GM18511 (cell line): ENCODE results near the gene TAF3.

Experiments
- ATAC-seq: cut with Tn5 transposase; IDR thresholded peaks from one replicate; pipeline ENCODE4 v1.9.1; 2021; ENCODE audit warnings: mild to moderate bottlenecking, moderate library complexity; ENCODE audit not compliant: unreplicated experiment

The TAF3 gene

GRCh38 chr10:7928536-7928935, 110.2 kb downstream of the TAF3 start:
- no peak for ATAC-seq

GRCh38 chr10:7932301-7933036, 114.2 kb downstream of the TAF3 start:
- no peak for ATAC-seq

- ATAC-seq, result no peak
These were observed 115.0 kb downstream of the TAF3 start for GRCh38 chr10:7933262-7933661.

- no peak for ATAC-seq
These were observed 115.5 kb downstream of the TAF3 start for GRCh38 chr10:7933757-7934156.

DNA sequence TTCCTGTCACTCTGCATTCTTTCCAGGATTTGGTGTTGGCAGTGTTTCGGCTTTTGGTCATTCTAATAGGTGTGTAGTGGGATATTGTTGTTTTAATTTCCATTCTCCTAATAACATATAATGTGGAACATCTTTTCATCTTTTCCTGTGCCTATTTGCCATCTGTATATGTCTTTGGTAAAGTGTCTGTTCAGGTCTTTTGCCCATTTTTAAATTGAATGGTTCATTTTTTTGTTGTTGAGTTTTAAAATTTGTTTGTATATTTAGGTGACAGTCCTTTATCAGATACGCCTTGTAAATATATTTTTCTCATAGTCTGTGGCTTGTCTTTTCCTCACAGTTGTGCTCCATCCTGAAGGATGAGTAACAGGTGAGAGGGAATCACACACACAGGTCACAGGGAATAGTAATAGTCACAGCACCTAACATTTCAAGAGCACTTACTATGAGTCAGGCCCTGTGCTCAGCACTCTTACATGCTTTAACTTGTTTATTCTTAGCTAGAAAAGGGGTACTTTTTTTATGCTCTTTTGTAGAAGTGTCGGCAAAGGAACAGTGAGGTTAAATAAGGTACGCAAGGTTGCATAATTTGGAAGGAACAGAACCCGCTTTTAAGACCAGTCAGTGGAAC, 119.1 kb downstream of the TAF3 start:
- ATAC-seq, result no peak

- no peak for ATAC-seq
These were observed 123.3 kb downstream of the TAF3 start for GRCh38 chr10:7941576-7941975.

- ATAC-seq, result no peak
These were observed 124.0 kb downstream of the TAF3 start for GRCh38 chr10:7942316-7942715.

DNA sequence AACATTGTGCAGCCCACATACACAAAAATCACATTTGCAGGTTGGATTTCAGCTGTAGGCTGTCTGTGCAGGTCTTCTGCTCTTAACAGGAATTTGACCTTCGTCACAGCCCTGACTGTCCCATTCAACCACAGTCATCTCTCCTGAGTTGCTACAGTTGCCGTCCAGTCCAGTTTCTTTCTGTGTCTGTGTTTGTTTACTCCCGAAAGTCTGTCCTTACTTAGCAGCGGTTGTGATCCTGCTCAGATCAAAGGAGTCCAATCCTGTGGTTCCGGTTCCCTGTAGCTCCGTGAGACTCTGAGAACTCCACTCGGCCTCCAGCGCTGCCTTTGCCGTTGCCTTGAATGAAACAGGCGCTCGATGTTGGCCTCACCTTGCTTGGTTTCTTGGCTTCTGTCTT, 124.6 kb downstream of the TAF3 start:
- ATAC-seq, result no peak

GRCh38 chr10:7944215-7944480, 125.8 kb downstream of the TAF3 start:
- ATAC-seq, result no peak

DNA sequence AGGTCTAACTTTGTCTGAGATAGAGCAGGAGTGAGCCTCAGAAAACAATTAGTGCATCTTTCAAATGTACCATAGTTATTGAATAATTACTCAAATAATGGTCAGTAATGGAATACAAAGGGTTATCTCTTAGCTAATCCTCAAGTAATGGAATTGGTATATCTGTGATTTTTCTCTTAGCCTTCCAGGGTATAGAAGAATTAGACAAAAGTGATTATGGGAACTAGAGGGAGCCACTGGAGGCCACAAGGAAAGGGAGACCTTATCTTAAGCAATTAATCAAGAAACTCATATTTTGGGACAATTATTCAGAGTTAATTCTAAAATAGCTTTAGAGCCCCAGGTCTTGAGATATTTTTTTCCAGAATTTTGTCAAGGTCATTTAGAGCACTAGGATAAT, 126.2 kb downstream of the TAF3 start:
- no peak for ATAC-seq

DNA sequence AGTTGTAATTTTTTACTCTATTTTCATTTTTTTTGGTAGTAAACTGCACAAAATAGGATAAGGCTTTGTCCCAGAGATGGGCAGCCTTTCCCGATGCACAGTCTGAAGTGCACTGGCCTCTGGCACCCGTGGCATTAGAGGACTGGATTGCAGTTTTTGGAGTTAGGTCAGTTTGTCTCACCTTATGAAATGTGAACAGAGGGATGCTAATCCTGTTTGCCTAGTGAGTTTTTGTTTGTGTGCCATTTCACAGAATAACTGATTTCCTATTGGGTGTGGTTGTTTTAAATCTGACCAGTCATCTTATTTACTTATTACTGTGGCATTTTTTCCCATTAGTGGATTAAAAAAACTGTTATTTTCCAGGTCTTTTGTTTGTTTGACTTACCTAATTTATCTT, 126.7 kb downstream of the TAF3 start:
- ATAC-seq, result no peak

- no peak for ATAC-seq
These were observed 127.3 kb downstream of the TAF3 start for GRCh38 chr10:7945469-7946187.

GRCh38 chr10:7948371-7949000, 130.2 kb downstream of the TAF3 start:
- no peak for ATAC-seq

DNA sequence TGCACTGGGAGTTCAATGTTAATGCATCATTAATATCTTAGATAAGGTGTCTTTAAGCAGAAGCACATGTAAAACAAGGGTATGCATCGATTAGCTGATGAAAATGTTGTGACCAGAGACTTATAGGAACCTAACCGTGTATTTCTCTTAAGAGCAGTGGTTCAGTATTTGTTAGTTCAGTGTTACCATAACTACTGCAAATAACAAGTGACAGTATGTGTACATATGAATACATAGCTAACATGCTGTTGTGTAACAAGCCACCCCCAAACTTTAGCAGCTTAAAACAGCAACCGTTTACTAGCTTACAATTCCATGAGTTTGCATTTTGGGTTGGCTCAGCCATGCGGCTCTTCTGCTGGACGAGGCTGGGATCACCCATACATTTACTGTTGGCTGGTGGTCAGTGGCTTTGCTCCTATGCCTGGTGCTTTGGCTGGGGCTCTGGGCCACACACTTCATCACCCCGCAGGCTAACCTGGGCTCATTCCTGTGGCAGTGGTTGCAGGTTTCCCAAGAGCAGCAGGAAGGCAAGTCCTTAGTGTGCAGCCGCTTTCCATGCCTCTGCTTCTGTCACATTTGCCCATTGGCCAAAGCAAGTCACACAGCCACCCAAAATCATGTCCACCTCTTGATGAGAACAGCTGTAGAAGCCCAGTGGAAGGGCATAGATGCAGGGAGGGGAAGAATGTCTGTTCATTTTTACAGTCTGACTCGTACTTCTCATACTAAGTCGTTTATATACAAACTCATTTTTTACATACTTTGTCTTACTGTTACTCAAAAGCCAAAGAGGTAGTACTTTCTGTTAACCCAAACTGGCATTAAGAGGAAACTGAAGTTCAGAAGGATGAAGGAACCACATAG, 132.9 kb downstream of the TAF3 start:
- ATAC-seq, result no peak

GRCh38 chr10:7952266-7952665, 134.0 kb downstream of the TAF3 start:
- no peak for ATAC-seq

GRCh38 chr10:7953447-7953846, 135.1 kb downstream of the TAF3 start:
- no peak for ATAC-seq

- no peak for ATAC-seq
These were observed 137.1 kb downstream of the TAF3 start for GRCh38 chr10:7955446-7955845.

DNA sequence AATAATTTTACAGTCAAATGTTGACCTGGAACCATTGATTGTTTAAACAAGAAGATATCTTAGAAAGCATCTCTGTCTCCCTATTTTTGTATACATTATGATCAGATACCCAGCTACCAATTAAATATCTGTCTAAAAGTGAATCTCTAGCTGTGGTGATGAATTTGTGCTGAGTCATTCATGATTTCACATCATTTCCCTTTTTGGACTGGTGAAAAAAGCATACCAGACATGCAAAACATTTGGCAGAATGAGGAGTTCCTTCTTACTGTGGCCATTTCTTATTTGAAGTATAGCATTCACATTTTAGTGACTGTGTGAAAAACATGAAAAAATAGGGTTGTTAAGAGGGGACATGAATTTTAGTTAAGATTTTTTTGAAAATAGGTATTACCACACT, 138.2 kb downstream of the TAF3 start:
- ATAC-seq, result peak; percentile 97

DNA sequence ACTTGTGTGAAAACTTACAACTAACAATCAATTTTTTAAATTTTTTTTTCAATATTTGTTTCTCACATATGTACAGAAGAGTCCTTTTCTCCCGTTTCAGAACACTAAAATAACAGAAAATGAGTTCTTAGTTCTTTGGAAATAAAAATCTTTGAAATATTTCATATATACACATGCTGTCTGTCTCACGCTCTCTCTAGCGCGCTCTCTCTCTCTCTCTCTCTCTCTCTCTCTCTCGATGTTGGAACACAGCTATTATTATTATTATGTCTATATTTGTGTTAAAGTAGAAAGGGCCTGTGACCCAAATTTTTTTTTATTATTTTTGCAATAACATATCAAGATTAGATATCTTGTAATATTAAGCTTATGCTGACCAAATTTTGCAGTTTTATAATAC, 139.3 kb downstream of the TAF3 start:
- ATAC-seq, result no peak

GRCh38 chr10:7958442-7958841, 140.1 kb downstream of the TAF3 start:
- no peak for ATAC-seq

- ATAC-seq, result no peak
These were observed 141.8 kb downstream of the TAF3 start for GRCh38 chr10:7960108-7960507.
